ENCODE results near the gene MTMR10.

DNA sequence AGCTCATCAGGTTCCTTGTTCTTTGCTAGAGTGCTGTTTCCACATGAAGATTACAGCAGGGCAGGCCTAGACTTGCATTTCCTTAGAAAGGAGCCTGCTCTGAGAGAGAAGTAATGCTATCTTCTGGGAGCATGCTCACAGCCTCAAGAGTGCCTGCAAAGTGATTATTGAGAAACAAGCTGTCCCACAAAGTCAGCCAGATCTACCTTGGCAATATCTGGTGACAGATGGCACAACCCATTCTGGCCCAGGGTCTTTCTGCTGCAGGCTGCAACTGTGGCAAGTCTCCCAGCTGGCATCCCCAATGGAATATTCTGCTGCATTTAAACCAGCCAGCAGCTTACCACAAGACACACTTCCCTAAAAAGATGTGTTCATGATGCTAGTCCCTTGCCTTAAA, 29.3 kb downstream of the MTMR10 start:
- no peak for TF ChIP-seq GATA2 (IDR thresholded peaks at IDR 0.05; ENCODE audit: low read depth, low read length)
- no peak for TF ChIP-seq GATA3 (IDR thresholded peaks at IDR 0.05; ENCODE audit: low read depth, low read length)
